T-helper 2 cell treated with Interferon-gamma antibody and Interleukin-4, amounts not matched to agents 5 μg/mL and 100 μg/mL, for 36 hours (primary cell): Measurements from ENCODE around the gene NRDE2.

ENCODE experiments used
- DNase-seq: peaks from one replicate; pipeline ENCODE4 v3.0.0; 2021; ENCODE audit warnings: low spot score
- H3K27ac Mint-ChIP-seq: one replicate; pipeline ENCODE4 v1.8.0; 2021; ENCODE audit warnings: mild to moderate bottlenecking, mixed read lengths
- H3K27me3 Mint-ChIP-seq: one replicate; pipeline ENCODE4 v1.8.0; 2021; ENCODE audit warnings: low read depth, mixed read lengths
- H3K36me3 Mint-ChIP-seq: one replicate; pipeline ENCODE4 v1.8.0; 2021; ENCODE audit warnings: low read depth, mixed read lengths
- H3K4me1 Mint-ChIP-seq: one replicate; pipeline ENCODE4 v1.8.0; 2021; ENCODE audit warnings: low read depth, mixed read lengths
- H3K4me3 Mint-ChIP-seq: one replicate; pipeline ENCODE4 v1.8.0; 2022; ENCODE audit warnings: mild to moderate bottlenecking, moderate library complexity, mixed read lengths
- H3K9me3 Mint-ChIP-seq: one replicate; pipeline ENCODE4 v1.8.0; 2021; ENCODE audit warnings: mixed read lengths

Gene NRDE2

GRCh38 chr14:90278199-90279175 lies 53.3 kb downstream of the NRDE2 start:
- H3K27me3 Mint-ChIP-seq, result no peaks in the 10 kb centered on the region
- no peak overlapping the region for H3K27ac Mint-ChIP-seq
- peaks cover 17% of the 10 kb centered on the region for H3K36me3 Mint-ChIP-seq
- no peaks in the 10 kb centered on the region for H3K9me3 Mint-ChIP-seq
- H3K4me1 Mint-ChIP-seq, result peaks cover 15% of the 10 kb centered on the region
- no peak for DNase-seq
- no peak overlapping the region for H3K4me3 Mint-ChIP-seq

GRCh38 chr14:90277581-90278198 lies 54.1 kb downstream of the NRDE2 start:
- DNase-seq, result no peak
- H3K27me3 Mint-ChIP-seq, result no peaks in the 10 kb centered on the region
- H3K4me3 Mint-ChIP-seq, result no peak overlapping the region
- peaks cover 21% of the 10 kb centered on the region for H3K36me3 Mint-ChIP-seq
- no peaks in the 10 kb centered on the region for H3K9me3 Mint-ChIP-seq
- no peak overlapping the region for H3K27ac Mint-ChIP-seq
- peaks cover 15% of the 10 kb centered on the region for H3K4me1 Mint-ChIP-seq

- no peak overlapping the region for H3K27ac Mint-ChIP-seq
- H3K4me1 Mint-ChIP-seq, result peaks cover 15% of the 10 kb centered on the region
- peak; percentile 9 for DNase-seq
- H3K4me3 Mint-ChIP-seq, result no peak overlapping the region
- H3K27me3 Mint-ChIP-seq, result no peaks in the 10 kb centered on the region
- peaks cover 25% of the 10 kb centered on the region for H3K36me3 Mint-ChIP-seq
- no peaks in the 10 kb centered on the region for H3K9me3 Mint-ChIP-seq
These were observed 54.9 kb downstream of the NRDE2 start for GRCh38 chr14:90276646-90277367.

GRCh38 chr14:90275820-90276219 lies 55.9 kb downstream of the NRDE2 start:
- Mint-ChIP-seq H3K9me3 (no peaks in the 10 kb centered on the region), H3K36me3 (peaks cover 30% of the 10 kb centered on the region), H3K27me3 (no peaks in the 10 kb centered on the region), H3K27ac (no peak overlapping the region), H3K4me1 (peaks cover 15% of the 10 kb centered on the region), H3K4me3 (no peak overlapping the region)
- peak; percentile 15 for DNase-seq

GRCh38 chr14:90275458-90275814 lies 56.3 kb downstream of the NRDE2 start:
- DNase-seq, result no peak
- H3K36me3 Mint-ChIP-seq, result peaks cover 33% of the 10 kb centered on the region
- H3K4me1 Mint-ChIP-seq, result peaks cover 15% of the 10 kb centered on the region
- H3K27me3 Mint-ChIP-seq, result no peaks in the 10 kb centered on the region
- H3K4me3 Mint-ChIP-seq, result peak overlapping the region; percentile 1
- H3K9me3 Mint-ChIP-seq, result no peaks in the 10 kb centered on the region
- H3K27ac Mint-ChIP-seq, result peak overlapping the region; percentile 22

GRCh38 chr14:90274808-90275457 lies 56.8 kb downstream of the NRDE2 start:
- peak overlapping the region; percentile 67 for H3K27ac Mint-ChIP-seq
- peak; percentile 35 for DNase-seq
- H3K4me3 Mint-ChIP-seq, result peak overlapping the region; percentile 1
- peaks cover 38% of the 10 kb centered on the region for H3K36me3 Mint-ChIP-seq
- H3K27me3 Mint-ChIP-seq, result no peaks in the 10 kb centered on the region
- H3K9me3 Mint-ChIP-seq, result no peaks in the 10 kb centered on the region
- H3K4me1 Mint-ChIP-seq, result peaks cover 15% of the 10 kb centered on the region

GRCh38 chr14:90274019-90274418 lies 57.7 kb downstream of the NRDE2 start:
- peaks cover 46% of the 10 kb centered on the region for H3K36me3 Mint-ChIP-seq
- no peak for DNase-seq
- H3K4me1 Mint-ChIP-seq, result peaks cover 15% of the 10 kb centered on the region
- no peak overlapping the region for H3K4me3 Mint-ChIP-seq
- H3K27me3 Mint-ChIP-seq, result no peaks in the 10 kb centered on the region
- no peaks in the 10 kb centered on the region for H3K9me3 Mint-ChIP-seq
- H3K27ac Mint-ChIP-seq, result peak overlapping the region; percentile 47

GRCh38 chr14:90273532-90273931 lies 58.2 kb downstream of the NRDE2 start:
- H3K9me3 Mint-ChIP-seq, result no peaks in the 10 kb centered on the region
- H3K27me3 Mint-ChIP-seq, result no peaks in the 10 kb centered on the region
- H3K4me1 Mint-ChIP-seq, result peaks cover 15% of the 10 kb centered on the region
- H3K36me3 Mint-ChIP-seq, result peaks cover 50% of the 10 kb centered on the region
- H3K4me3 Mint-ChIP-seq, result no peak overlapping the region
- DNase-seq, result no peak
- peak overlapping the region; percentile 47 for H3K27ac Mint-ChIP-seq

- no peak for DNase-seq
- Mint-ChIP-seq H3K9me3 (no peaks in the 10 kb centered on the region), H3K27me3 (no peaks in the 10 kb centered on the region), H3K4me3 (no peak overlapping the region), H3K4me1 (peaks cover 15% of the 10 kb centered on the region), H3K36me3 (peaks cover 56% of the 10 kb centered on the region), H3K27ac (no peak overlapping the region)
These were observed 59.2 kb downstream of the NRDE2 start for GRCh38 chr14:90272523-90272922.

GRCh38 chr14:90268420-90268819 lies 63.3 kb downstream of the NRDE2 start:
- Mint-ChIP-seq H3K27ac (no peak overlapping the region), H3K36me3 (peaks cover 70% of the 10 kb centered on the region)

GRCh38 chr14:90266441-90267154 lies 65.1 kb downstream of the NRDE2 start:
- H3K36me3 Mint-ChIP-seq, result peaks cover 70% of the 10 kb centered on the region
- no peak for DNase-seq
- peaks cover 5% of the 10 kb centered on the region for H3K4me1 Mint-ChIP-seq
- H3K4me3 Mint-ChIP-seq, result no peak overlapping the region
- no peaks in the 10 kb centered on the region for H3K27me3 Mint-ChIP-seq
- H3K9me3 Mint-ChIP-seq, result no peaks in the 10 kb centered on the region
- no peak overlapping the region for H3K27ac Mint-ChIP-seq

More at GRCh38 chr14:90268420-90268819, 63.3 kb downstream of the NRDE2 start:
- Mint-ChIP-seq H3K4me1 (peaks cover 5% of the 10 kb centered on the region), H3K4me3 (no peak overlapping the region), H3K9me3 (no peaks in the 10 kb centered on the region), H3K27me3 (no peaks in the 10 kb centered on the region)
- no peak for DNase-seq

GRCh38 chr14:90263748-90264449 lies 67.8 kb downstream of the NRDE2 start:
- H3K36me3 Mint-ChIP-seq, result peaks cover 63% of the 10 kb centered on the region
- no peak overlapping the region for H3K4me3 Mint-ChIP-seq
- no peaks in the 10 kb centered on the region for H3K27me3 Mint-ChIP-seq
- H3K4me1 Mint-ChIP-seq, result peaks cover 5% of the 10 kb centered on the region
- no peak for DNase-seq
- peaks cover 4% of the 10 kb centered on the region for H3K9me3 Mint-ChIP-seq
- peak overlapping the region; percentile 32 for H3K27ac Mint-ChIP-seq
